Measurements from ENCODE around the gene UNC13C.

Gene UNC13C

GRCh38 chr15:53979051-53979788 is 979 bp downstream of the UNC13C start:
- Histone ChIP-seq H3K27me3 (ENCODE audit: control insufficient read depth, insufficient read depth, low read length) (peaks cover 29% of the 10 kb centered on the region), H3K36me3 (ENCODE audit: control insufficient read depth, insufficient read depth, low read length) (no peaks in the 10 kb centered on the region), H3K27ac (ENCODE audit: low read depth, low read length) (no peak overlapping the region), H3K9ac (ENCODE audit: low read depth, low read length) (no peak overlapping the region), H3K9me3 (ENCODE audit: control insufficient read depth, insufficient read depth, low read length) (no peaks in the 10 kb centered on the region), H3K4me3 (ENCODE audit: low read depth, low read length) (peak overlapping the region; percentile 46), H3K4me1 (ENCODE audit: control insufficient read depth, insufficient read depth, low read length) (peaks cover 8% of the 10 kb centered on the region)

- Histone ChIP-seq H3K9me3 (ENCODE audit: control insufficient read depth, insufficient read depth, low read length) (no peaks in the 10 kb centered on the region), H3K4me3 (ENCODE audit: low read depth, low read length) (no peak overlapping the region), H3K36me3 (ENCODE audit: control insufficient read depth, insufficient read depth, low read length) (no peaks in the 10 kb centered on the region), H3K27me3 (ENCODE audit: control insufficient read depth, insufficient read depth, low read length) (peaks cover 29% of the 10 kb centered on the region), H3K9ac (ENCODE audit: low read depth, low read length) (no peak overlapping the region), H3K27ac (ENCODE audit: low read depth, low read length) (no peak overlapping the region), H3K4me1 (ENCODE audit: control insufficient read depth, insufficient read depth, low read length) (peaks cover 8% of the 10 kb centered on the region)
These were observed 1.8 kb downstream of the UNC13C start for GRCh38 chr15:53980021-53980420.

GRCh38 chr15:53982071-53982680 is 3.9 kb downstream of the UNC13C start:
- H3K9me3 ChIP-seq (ENCODE audit: control insufficient read depth, insufficient read depth, low read length), result no peaks in the 10 kb centered on the region
- H3K9ac ChIP-seq (ENCODE audit: low read depth, low read length), result no peak overlapping the region
- H3K27ac ChIP-seq (ENCODE audit: low read depth, low read length), result no peak overlapping the region
- H3K4me3 ChIP-seq (ENCODE audit: low read depth, low read length), result no peak overlapping the region
- peaks cover 8% of the 10 kb centered on the region for H3K4me1 ChIP-seq (ENCODE audit: control insufficient read depth, insufficient read depth, low read length)
- peaks cover 27% of the 10 kb centered on the region for H3K27me3 ChIP-seq (ENCODE audit: control insufficient read depth, insufficient read depth, low read length)
- no peaks in the 10 kb centered on the region for H3K36me3 ChIP-seq (ENCODE audit: control insufficient read depth, insufficient read depth, low read length)

GRCh38 chr15:53982876-53983275 is 4.6 kb downstream of the UNC13C start:
- Histone ChIP-seq H3K27ac (ENCODE audit: low read depth, low read length) (no peak overlapping the region), H3K27me3 (ENCODE audit: control insufficient read depth, insufficient read depth, low read length) (peaks cover 20% of the 10 kb centered on the region), H3K4me3 (ENCODE audit: low read depth, low read length) (no peak overlapping the region), H3K4me1 (ENCODE audit: control insufficient read depth, insufficient read depth, low read length) (peaks cover 11% of the 10 kb centered on the region), H3K9ac (ENCODE audit: low read depth, low read length) (no peak overlapping the region), H3K36me3 (ENCODE audit: control insufficient read depth, insufficient read depth, low read length) (no peaks in the 10 kb centered on the region), H3K9me3 (ENCODE audit: control insufficient read depth, insufficient read depth, low read length) (no peaks in the 10 kb centered on the region)

- peaks cover 6% of the 10 kb centered on the region for H3K27me3 ChIP-seq (ENCODE audit: control insufficient read depth, insufficient read depth, low read length)
- no peak overlapping the region for H3K4me3 ChIP-seq (ENCODE audit: low read depth, low read length)
- no peaks in the 10 kb centered on the region for H3K36me3 ChIP-seq (ENCODE audit: control insufficient read depth, insufficient read depth, low read length)
- no peak overlapping the region for H3K27ac ChIP-seq (ENCODE audit: low read depth, low read length)
- no peaks in the 10 kb centered on the region for H3K9me3 ChIP-seq (ENCODE audit: control insufficient read depth, insufficient read depth, low read length)
- no peak overlapping the region for H3K9ac ChIP-seq (ENCODE audit: low read depth, low read length)
- H3K4me1 ChIP-seq (ENCODE audit: control insufficient read depth, insufficient read depth, low read length), result peaks cover 4% of the 10 kb centered on the region; the same call in 1 of the 2 replicates
These were observed 6.0 kb downstream of the UNC13C start for GRCh38 chr15:53984221-53984620.

GRCh38 chr15:53985562-53985961 is 7.3 kb downstream of the UNC13C start:
- Histone ChIP-seq H3K9me3 (ENCODE audit: control insufficient read depth, insufficient read depth, low read length) (no peaks in the 10 kb centered on the region), H3K4me3 (ENCODE audit: low read depth, low read length) (no peak overlapping the region), H3K27me3 (ENCODE audit: control insufficient read depth, insufficient read depth, low read length) (no peaks in the 10 kb centered on the region)

GRCh38 chr15:53987480-53987879 is 9.2 kb downstream of the UNC13C start:
- no peak overlapping the region for H3K4me3 ChIP-seq (ENCODE audit: low read depth, low read length)
- H3K27ac ChIP-seq (ENCODE audit: low read depth, low read length), result no peak overlapping the region
- 0 out of 2 replicates have a peak, but pooled peaks cover 3% of the 10 kb centered on the region for H3K4me1 ChIP-seq (ENCODE audit: control insufficient read depth, insufficient read depth, low read length)

More at GRCh38 chr15:53985562-53985961, 7.3 kb downstream of the UNC13C start:
- Histone ChIP-seq H3K9ac (ENCODE audit: low read depth, low read length) (no peak overlapping the region), H3K27ac (ENCODE audit: low read depth, low read length) (no peak overlapping the region), H3K4me1 (ENCODE audit: control insufficient read depth, insufficient read depth, low read length) (0 out of 2 replicates have a peak, but pooled peaks cover 3% of the 10 kb centered on the region), H3K36me3 (ENCODE audit: control insufficient read depth, insufficient read depth, low read length) (no peaks in the 10 kb centered on the region)

GRCh38 chr15:54007256-54007655 is 29.0 kb downstream of the UNC13C start:
- no peaks in the 10 kb centered on the region for H3K27me3 ChIP-seq (ENCODE audit: control insufficient read depth, insufficient read depth, low read length)
- H3K9me3 ChIP-seq (ENCODE audit: control insufficient read depth, insufficient read depth, low read length), result no peaks in the 10 kb centered on the region
- no peaks in the 10 kb centered on the region for H3K4me1 ChIP-seq (ENCODE audit: control insufficient read depth, insufficient read depth, low read length)
- H3K27ac ChIP-seq (ENCODE audit: low read depth, low read length), result no peak overlapping the region
- no peak overlapping the region for H3K9ac ChIP-seq (ENCODE audit: low read depth, low read length)
- no peaks in the 10 kb centered on the region for H3K36me3 ChIP-seq (ENCODE audit: control insufficient read depth, insufficient read depth, low read length)
- H3K4me3 ChIP-seq (ENCODE audit: low read depth, low read length), result no peak overlapping the region

More at GRCh38 chr15:53987480-53987879, 9.2 kb downstream of the UNC13C start:
- no peaks in the 10 kb centered on the region for H3K9me3 ChIP-seq (ENCODE audit: control insufficient read depth, insufficient read depth, low read length)
- H3K9ac ChIP-seq (ENCODE audit: low read depth, low read length), result no peak overlapping the region
- no peaks in the 10 kb centered on the region for H3K36me3 ChIP-seq (ENCODE audit: control insufficient read depth, insufficient read depth, low read length)
- H3K27me3 ChIP-seq (ENCODE audit: control insufficient read depth, insufficient read depth, low read length), result no peaks in the 10 kb centered on the region

- no peaks in the 10 kb centered on the region for H3K9me3 ChIP-seq (ENCODE audit: control insufficient read depth, insufficient read depth, low read length)
- H3K4me1 ChIP-seq (ENCODE audit: control insufficient read depth, insufficient read depth, low read length), result no peaks in the 10 kb centered on the region
- no peak overlapping the region for H3K9ac ChIP-seq (ENCODE audit: low read depth, low read length)
- H3K4me3 ChIP-seq (ENCODE audit: low read depth, low read length), result no peak overlapping the region
- no peaks in the 10 kb centered on the region for H3K36me3 ChIP-seq (ENCODE audit: control insufficient read depth, insufficient read depth, low read length)
- H3K27me3 ChIP-seq (ENCODE audit: control insufficient read depth, insufficient read depth, low read length), result no peaks in the 10 kb centered on the region
- H3K27ac ChIP-seq (ENCODE audit: low read depth, low read length), result no peak overlapping the region
These were observed 33.4 kb downstream of the UNC13C start for GRCh38 chr15:54011656-54012055.

GRCh38 chr15:54014067-54014655 is 35.9 kb downstream of the UNC13C start:
- H3K27ac ChIP-seq (ENCODE audit: low read depth, low read length), result no peak overlapping the region
- H3K4me1 ChIP-seq (ENCODE audit: control insufficient read depth, insufficient read depth, low read length), result no peaks in the 10 kb centered on the region
- no peaks in the 10 kb centered on the region for H3K27me3 ChIP-seq (ENCODE audit: control insufficient read depth, insufficient read depth, low read length)
- no peaks in the 10 kb centered on the region for H3K9me3 ChIP-seq (ENCODE audit: control insufficient read depth, insufficient read depth, low read length)
- H3K9ac ChIP-seq (ENCODE audit: low read depth, low read length), result no peak overlapping the region
- H3K4me3 ChIP-seq (ENCODE audit: low read depth, low read length), result no peak overlapping the region
- no peaks in the 10 kb centered on the region for H3K36me3 ChIP-seq (ENCODE audit: control insufficient read depth, insufficient read depth, low read length)

- no peaks in the 10 kb centered on the region for H3K4me1 ChIP-seq (ENCODE audit: control insufficient read depth, insufficient read depth, low read length)
- H3K9ac ChIP-seq (ENCODE audit: low read depth, low read length), result no peak overlapping the region
- H3K27me3 ChIP-seq (ENCODE audit: control insufficient read depth, insufficient read depth, low read length), result no peaks in the 10 kb centered on the region
- no peaks in the 10 kb centered on the region for H3K36me3 ChIP-seq (ENCODE audit: control insufficient read depth, insufficient read depth, low read length)
- H3K27ac ChIP-seq (ENCODE audit: low read depth, low read length), result no peak overlapping the region
- no peak overlapping the region for H3K4me3 ChIP-seq (ENCODE audit: low read depth, low read length)
- H3K9me3 ChIP-seq (ENCODE audit: control insufficient read depth, insufficient read depth, low read length), result no peaks in the 10 kb centered on the region; the same call in 1 of the 2 replicates
These were observed 39.0 kb downstream of the UNC13C start for GRCh38 chr15:54017251-54017650.
